ENCODE data around the gene PIGQ.

DNA sequence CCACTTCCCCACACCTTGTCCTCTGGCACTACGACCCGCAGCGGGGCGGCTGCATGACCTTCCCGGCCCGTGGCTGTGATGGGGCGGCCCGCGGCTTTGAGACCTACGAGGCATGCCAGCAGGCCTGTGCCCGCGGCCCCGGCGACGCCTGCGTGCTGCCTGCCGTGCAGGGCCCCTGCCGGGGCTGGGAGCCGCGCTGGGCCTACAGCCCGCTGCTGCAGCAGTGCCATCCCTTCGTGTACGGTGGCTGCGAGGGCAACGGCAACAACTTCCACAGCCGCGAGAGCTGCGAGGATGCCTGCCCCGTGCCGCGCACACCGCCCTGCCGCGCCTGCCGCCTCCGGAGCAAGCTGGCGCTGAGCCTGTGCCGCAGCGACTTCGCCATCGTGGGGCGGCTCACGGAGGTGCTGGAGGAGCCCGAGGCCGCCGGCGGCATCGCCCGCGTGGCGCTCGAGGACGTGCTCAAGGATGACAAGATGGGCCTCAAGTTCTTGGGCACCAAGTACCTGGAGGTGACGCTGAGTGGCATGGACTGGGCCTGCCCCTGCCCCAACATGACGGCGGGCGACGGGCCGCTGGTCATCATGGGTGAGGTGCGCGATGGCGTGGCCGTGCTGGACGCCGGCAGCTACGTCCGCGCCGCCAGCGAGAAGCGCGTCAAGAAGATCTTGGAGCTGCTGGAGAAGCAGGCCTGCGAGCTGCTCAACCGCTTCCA is 63.7 kb downstream of the PIGQ start:
- TF ChIP-seq CTCF (conservative IDR thresholded peaks at IDR 0.05; ENCODE audit: low read depth in 2 of 2) (no peak), EZH2phosphoT487 (IDR thresholded peaks at IDR 0.05; ENCODE audit: unreplicated experiment) (no peak), POLR2AphosphoS5 (IDR thresholded peaks at IDR 0.05; ENCODE audit: low read depth) (no peak), CREB1 (CRISPR knock-in tag; IDR thresholded peaks at IDR 0.05; ENCODE audit: low read depth) (no peak), ZNF114 (CRISPR knock-in tag; IDR thresholded peaks at IDR 0.05) (no peak), EZH2 (IDR thresholded peaks at IDR 0.05; ENCODE audit: low read depth, unreplicated experiment) (no peak), JUNB (IDR thresholded peaks at IDR 0.05; ENCODE audit: unreplicated experiment) (no peak)
- TF ChIP-seq, protein P1, sequence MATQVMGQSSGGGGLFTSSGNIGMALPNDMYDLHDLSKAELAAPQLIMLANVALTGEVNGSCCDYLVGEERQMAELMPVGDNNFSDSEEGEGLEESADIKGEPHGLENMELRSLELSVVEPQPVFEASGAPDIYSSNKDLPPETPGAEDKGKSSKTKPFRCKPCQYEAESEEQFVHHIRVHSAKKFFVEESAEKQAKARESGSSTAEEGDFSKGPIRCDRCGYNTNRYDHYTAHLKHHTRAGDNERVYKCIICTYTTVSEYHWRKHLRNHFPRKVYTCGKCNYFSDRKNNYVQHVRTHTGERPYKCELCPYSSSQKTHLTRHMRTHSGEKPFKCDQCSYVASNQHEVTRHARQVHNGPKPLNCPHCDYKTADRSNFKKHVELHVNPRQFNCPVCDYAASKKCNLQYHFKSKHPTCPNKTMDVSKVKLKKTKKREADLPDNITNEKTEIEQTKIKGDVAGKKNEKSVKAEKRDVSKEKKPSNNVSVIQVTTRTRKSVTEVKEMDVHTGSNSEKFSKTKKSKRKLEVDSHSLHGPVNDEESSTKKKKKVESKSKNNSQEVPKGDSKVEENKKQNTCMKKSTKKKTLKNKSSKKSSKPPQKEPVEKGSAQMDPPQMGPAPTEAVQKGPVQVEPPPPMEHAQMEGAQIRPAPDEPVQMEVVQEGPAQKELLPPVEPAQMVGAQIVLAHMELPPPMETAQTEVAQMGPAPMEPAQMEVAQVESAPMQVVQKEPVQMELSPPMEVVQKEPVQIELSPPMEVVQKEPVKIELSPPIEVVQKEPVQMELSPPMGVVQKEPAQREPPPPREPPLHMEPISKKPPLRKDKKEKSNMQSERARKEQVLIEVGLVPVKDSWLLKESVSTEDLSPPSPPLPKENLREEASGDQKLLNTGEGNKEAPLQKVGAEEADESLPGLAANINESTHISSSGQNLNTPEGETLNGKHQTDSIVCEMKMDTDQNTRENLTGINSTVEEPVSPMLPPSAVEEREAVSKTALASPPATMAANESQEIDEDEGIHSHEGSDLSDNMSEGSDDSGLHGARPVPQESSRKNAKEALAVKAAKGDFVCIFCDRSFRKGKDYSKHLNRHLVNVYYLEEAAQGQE (IDR thresholded peaks at IDR 0.05; ENCODE audit: unreplicated experiment) = no peak
- TF ChIP-seq, protein P2, sequence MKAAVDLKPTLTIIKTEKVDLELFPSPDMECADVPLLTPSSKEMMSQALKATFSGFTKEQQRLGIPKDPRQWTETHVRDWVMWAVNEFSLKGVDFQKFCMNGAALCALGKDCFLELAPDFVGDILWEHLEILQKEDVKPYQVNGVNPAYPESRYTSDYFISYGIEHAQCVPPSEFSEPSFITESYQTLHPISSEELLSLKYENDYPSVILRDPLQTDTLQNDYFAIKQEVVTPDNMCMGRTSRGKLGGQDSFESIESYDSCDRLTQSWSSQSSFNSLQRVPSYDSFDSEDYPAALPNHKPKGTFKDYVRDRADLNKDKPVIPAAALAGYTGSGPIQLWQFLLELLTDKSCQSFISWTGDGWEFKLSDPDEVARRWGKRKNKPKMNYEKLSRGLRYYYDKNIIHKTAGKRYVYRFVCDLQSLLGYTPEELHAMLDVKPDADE (IDR thresholded peaks at IDR 0.05) = no peak

All from GM23338 (cell line).